Epidermal melanocyte (primary cell): ENCODE data around the gene DCP2.

Source experiments
- DNase-seq: peaks from one replicate; pipeline ENCODE4 v3.0.0; 2011; ENCODE audit warnings: low spot score; ENCODE audit not compliant: insufficient read length

DCP2 gene

DNA sequence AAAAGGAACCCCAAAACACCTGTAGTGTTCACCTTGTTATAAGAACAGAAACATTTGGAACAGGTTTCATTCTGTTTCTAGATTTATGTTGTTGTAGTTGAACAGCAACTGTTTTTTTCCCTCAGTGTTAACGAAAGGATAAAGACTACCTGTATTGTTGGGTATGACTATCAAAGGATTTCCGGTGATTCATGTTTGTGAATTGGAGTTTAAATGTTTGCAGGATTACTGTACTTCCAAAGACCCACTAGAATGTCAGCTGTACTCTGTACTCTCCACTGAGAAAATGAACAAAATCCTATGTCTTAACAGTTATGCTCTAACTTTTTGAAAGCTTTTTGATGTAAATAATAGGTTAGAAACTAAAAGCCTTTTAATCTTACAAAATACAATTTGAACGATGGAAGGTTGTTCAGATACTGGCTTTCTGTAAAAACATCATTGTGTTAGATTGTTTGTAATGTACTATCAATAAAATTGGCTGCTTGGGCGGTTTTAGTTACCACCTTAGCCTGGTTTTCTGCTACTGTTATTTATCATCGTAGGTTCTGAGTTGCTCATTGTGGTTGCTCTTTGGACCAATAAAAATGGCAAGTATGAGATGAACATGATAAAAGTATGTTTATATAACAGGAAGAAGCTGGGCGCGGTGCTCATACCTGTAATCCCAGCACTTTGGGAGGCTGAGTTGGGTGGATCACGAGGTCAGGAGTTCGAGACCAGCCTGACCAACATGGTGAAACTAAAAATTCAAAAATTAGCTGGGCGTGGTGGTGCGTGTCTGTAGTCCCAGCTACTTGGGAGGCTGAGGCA, 44.1 kb downstream of the DCP2 start:
- no peak for DNase-seq

DNA sequence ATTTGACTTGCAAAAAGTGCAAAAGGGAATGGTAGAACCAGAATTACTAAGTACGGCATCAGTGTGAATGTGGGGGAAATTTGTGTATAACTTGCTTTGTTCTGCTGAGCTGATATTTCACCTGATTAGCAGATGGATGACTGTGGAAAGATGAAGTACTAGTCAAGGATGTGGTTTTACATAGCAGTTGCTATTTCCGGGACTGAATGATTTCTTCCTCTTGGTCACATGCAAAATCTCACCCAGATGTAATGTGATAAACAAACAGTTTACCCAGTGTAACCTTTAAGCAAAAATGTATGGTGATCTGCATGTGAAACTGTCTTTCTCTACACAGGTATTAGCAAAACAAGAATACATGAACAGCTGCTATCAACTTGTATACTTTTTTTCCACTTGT, 46.1 kb downstream of the DCP2 start:
- DNase-seq: no peak

DNA sequence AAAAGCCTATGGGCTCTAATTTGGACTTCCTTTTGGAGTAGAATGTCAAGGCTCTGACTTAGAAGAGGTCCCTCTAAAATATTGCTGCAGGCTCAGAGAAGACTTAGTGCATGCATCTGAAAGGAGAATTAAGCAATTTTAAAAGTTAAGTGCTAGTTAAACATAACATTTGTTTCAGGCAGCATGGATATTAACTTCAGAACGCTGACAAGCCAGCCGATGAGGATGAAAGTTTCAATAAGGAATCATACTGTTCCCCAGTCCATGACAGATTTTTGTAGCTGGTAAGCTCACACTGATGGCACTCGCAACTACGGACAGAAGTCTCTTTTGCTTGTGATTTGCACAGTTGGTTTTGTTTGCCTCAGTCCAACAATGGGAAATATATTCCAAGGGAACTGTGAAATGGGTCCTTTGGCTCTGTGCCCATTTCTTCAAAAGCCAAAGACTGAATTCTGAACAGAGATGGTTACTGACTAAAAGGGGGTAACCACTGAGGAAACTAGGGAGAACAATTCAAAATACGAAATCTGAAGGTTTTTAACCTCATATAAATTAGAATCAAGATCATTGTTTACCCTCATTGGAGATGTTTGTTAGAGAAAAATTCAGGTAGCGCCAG, 47.6 kb downstream of the DCP2 start:
- DNase-seq: no peak

DNA sequence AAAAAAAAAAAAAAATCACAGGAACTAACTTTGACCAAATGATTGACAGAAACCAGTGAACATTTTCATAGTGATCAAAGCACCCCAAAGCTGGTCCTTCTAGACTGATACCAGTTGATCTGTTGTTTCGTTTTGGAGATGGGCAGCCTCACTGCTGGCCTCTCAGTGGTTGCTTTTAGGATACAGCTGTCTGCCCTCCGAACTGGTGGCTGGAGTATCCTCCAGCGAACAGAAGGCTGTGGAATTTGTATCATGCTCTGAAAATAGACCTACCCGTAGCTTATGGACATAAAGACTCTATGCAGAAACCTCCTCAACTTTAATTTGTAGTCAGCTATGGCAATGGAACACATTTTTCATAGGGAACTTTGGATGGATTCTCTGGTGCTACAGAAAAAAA, 49.0 kb downstream of the DCP2 start:
- no peak for DNase-seq

DNA sequence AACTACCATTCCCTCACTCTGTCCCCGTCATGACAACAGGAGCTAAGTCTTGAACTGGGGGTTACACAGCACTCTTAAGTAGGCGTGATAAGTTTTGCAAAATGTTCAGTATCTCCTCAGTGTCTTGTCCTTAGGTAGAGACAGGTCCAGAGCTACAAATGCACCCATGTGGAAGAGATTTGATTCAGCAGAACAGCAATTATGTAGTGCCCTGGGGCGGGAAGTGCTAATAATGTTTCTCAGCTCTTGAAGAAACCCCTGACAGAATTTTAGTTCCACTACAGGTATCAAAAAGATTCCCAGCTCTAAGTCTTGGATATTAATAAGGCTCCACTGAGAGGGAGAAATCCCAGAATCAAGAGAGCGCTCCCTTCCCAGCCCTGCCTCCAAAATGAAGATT, 49.6 kb downstream of the DCP2 start:
- DNase-seq: no peak

DNA sequence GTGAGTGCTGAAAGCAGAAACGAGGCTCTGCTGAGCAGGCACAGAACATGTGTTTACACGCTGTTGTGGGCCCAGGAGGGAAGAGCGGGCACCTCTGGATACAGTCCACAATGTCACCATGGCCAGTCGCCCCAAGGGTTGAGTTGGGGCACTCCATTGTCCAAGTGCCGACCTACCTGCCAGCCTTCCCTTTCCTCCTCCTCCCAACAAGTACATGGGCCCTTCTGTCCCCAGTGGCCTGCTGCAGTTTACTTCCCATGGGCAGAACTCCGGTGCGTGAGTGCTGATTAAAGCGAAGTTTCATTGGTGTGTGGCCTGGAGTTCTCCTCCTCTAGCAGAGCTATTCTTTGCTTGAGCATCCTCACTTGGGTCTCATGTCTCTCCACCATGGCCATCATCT, 50.4 kb downstream of the DCP2 start:
- DNase-seq: no peak

DNA sequence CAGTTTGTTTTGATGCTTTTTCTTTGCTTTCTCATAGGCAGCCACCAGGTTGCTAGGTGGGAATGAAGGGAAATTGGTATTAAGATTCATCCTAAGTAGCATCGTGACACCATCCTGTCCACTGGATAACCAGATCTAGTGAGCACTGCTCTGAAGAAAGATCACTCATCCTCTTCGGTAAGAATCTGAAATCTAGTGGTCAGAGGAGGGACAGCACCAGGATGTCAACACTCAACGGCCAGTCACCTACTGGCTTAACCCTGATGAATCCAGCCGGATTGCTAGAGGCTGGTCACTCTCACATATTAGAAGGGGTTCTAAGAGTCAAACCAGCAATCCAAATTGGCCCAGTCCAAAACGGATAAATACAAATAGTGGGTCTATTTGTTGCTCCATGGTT, 50.8 kb downstream of the DCP2 start:
- no peak for DNase-seq

DNA sequence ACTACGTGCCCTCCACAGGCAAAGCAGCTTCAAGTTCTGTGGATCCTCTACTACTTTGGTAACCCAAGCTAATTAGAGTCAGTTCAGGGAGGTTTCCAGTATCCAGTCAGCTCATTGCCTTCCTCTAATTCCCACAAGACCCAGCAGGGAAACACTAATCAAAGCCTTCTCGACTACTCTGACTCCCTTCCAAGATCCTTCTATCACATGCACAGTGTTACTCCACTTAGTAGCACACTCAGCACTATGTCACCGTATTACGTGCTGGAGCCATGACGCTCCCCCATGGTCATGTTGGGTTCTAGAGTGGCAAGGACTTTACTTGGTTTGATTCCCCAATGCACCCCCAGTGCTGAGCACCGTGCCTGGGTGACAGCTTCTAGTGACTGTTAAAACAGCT, 53.0 kb downstream of the DCP2 start:
- no peak for DNase-seq

DNA sequence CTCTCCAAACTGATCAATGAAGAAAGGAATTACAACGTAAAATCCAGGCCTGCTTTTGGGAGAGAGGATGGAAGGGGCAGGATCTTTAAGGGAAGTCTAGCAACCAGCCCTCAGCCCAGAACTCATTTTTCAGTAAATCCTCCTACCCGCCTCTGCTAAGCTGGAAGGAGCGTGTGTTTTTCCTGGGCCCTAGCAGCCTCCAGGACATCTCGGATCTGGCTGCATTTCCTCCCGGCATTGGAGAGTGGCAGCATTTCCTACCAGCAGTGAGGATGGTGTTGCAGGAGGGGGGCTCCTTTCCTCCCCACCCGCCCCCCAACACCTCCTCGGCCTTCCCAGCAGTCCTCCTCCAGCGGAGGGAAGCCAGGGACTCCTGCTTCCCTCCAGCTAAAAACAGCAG, 54.5 kb downstream of the DCP2 start:
- no peak for DNase-seq

DNA sequence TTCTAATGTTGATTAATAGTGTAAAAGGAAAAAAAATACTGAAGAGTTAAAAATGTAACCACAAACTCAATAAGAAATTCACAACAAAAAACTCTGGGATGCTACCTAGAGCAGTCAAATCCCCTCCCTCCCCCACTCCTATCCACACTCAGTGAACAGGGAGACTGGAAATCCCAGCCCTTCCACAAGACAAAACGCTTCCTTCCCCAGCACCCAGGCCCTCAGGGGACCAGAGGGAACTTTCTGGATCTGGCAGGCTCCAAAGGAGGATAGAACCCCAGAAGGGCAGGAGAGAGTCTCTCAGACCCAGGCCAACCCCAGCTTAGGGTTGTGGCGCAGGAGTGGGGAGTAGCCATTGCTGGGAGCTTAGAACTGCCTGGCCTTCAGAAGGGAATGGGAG, 55.0 kb downstream of the DCP2 start:
- DNase-seq: no peak

DNA sequence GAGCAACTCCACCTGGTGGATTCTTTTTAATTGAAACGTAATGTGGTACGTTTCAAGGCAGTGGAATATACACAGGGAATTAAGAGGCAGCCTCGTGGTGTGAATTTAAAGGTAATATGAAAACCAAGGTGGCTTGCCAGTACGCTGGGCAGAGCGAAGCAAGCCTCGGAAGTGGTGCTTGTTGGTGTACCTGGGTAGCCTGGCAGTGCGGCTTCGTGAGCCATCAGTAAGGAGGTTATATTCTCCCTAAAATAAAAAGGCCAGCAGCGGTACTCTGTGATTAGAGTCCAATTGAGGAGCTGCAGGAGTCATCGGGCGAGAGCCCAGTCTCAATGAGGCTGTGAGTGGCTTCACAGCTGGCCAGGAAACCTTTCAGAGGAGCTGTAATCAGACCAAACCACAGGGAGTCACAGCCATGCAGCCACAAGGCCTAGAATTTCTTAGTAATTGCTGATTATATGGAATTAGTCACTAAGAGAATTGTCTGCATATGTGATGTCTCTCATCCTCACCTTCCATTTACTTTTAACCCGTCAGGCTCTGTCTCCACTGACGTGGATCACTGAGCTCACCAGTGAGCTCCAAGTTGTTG, 57.7 kb downstream of the DCP2 start:
- no peak for DNase-seq

DNA sequence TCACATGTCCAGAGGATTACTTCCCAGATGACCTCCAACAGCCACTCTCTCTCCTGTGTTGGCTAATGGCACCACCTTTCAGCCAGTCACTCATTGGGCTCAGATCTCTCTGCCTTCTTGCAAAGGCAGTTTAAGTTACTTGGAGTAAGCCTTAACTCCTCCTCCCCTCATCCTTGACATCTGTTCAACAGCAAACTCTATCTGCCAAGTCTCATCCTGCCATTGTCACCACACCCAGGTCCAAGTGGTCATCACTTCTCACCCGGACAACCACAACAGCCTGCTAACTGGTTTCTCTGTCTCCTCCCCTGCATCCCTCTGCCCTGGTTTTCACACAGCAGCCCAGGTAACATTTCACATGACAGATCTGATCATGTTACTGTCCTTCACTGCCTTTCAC, 58.5 kb downstream of the DCP2 start:
- no peak for DNase-seq

DNA sequence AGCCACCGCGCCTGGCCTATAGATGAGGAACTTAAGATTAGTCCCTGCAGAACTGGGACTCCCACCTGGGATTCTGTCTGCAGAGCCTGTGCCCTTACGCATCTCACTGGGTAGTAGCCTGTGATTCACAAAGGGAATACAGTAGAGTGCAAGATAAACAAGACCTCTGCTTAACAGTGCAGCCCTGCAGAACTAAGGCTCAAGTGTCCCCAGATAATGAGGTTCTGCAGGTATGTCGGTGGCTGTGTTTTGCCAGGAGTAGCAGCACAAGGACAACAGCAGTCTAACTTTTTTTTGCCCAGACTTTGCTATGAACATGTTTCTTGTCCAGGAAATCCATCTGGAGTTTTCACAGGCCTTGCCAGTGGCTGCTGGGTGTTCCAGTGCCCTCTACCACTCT, 59.7 kb downstream of the DCP2 start:
- DNase-seq: no peak

DNA sequence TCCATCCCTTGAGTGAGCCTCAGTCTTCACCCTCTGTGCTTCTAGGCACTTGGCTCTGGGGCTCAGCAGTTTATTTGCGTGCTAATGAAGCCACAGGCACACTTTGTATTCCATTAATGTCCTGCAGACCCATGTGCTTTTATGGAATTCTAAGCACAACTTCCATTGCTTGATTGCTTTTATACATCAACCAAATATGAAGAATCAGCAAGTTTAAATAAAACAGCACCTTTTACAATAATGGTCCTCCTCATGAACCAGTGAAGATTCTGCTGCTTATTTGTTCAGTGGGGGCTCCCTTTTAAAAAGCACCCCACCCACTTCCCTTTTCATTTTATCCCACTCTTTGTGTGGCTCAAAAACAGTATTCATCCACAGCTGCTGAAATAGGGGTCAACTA, 60.2 kb downstream of the DCP2 start:
- DNase-seq: no peak

DNA sequence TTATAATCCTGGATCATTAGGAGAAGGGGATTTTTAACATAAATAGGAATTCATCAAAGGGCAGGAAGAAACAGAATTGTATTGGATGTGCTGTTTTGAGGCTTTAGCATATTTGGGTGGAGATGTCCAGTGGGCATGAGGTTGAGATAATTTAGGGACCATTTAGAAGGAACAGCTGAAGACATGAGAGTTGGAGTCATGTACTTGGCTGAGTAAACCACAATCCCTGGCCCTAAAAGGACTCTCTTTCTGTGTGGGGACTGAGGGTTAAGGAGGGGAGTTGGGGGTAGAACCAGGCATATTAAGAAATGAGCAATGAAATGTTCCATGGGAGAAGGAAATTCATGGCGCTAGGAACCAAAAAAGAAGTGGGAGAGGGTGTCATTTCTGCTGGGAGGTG, 61.5 kb downstream of the DCP2 start:
- no peak for DNase-seq

DNA sequence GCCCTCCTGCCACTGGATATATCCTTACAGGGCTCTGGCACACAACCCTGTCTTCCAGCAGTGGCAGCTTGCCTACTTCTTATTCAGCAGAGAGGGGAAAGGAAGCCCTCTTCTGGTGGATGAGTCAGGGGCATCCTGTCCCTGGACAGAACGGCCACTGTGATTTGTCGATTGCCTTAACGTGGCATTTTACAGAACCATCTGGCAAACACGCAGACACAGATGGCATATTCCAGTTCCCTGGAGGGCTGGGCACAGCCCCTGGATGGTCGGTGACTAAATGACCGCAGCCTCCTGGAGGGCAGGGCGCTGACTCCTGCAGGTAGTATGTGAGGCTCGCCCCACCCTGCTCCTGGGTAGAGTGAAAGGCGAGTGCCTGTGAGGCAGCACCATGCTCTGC, 62.1 kb downstream of the DCP2 start:
- DNase-seq: no peak

DNA sequence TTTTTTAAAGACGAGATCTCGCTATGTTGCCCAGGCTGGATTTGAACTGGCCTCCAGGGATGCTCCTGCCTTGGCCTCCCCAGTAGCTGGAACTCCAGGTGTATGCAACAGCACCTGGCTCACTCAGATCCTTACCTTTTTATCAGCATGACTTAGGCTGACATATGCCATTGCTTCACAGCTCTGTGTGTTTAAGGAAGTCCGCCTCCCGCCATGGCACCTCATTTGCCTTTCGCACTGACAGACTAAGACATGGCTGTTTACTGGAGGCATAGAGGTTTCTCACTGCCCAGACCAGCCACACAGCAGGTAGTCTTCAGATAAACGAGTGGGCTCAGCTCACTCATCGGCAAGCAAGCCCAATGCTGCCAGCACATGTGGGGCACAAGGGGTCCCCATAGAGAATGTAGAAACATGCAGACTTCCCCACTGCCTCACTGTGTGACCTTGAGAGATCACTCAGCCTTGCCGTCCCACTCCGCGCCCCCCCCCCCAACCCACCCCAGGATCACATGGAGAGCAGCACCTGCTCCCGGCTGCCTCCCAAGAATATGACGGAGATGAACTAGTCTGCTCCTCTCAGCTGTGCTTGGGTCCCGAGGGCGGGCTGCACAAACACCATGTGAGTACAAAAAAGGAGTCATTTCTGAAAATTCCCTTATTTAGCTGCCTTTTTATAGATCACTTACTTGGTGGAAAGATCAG, 62.8 kb downstream of the DCP2 start:
- no peak for DNase-seq

DNA sequence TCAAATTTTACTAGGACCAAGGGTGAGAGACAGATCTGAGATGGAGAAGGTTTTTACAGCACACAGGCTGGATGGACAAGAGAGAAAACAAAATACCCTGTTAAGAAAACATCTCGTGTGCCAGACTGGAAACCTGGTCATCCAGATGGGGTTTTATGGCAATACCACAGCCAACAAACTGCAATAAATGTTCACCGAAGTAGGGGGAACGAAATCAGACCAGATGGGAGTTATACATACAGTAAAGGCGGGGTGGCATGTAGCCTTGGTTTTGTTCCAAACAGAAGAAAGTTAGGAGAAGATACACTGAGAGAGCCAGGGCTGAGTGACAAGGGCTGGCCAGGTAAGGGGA, 63.3 kb downstream of the DCP2 start:
- DNase-seq: no peak

DNA sequence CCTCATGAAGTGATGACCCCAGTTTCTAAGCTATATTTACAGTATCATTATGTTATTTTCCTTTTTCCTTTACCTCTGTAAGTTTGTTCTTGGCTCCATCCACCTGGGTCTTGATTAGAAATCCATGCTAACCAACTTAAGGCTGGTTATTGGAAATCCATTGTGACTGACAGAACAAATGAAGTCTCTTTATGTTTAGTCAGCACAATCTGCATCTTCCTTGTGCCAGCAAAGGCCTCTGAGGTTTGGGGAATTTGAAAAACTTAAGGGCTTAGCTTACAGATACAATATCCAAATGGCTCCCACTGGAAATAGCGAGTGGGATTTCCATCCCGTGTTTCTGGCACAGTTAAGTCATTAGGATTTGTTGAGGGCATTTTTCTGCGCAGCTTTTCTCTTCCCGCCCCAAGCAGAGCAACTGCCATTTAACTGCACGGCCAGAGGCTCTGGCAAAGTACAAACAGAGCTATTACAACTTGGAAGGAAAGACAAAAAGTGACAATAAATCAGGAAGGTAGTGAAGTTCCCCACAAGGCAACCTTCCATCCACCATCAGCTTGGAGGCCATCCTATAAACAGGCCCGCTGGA, 64.2 kb downstream of the DCP2 start:
- DNase-seq: no peak

DNA sequence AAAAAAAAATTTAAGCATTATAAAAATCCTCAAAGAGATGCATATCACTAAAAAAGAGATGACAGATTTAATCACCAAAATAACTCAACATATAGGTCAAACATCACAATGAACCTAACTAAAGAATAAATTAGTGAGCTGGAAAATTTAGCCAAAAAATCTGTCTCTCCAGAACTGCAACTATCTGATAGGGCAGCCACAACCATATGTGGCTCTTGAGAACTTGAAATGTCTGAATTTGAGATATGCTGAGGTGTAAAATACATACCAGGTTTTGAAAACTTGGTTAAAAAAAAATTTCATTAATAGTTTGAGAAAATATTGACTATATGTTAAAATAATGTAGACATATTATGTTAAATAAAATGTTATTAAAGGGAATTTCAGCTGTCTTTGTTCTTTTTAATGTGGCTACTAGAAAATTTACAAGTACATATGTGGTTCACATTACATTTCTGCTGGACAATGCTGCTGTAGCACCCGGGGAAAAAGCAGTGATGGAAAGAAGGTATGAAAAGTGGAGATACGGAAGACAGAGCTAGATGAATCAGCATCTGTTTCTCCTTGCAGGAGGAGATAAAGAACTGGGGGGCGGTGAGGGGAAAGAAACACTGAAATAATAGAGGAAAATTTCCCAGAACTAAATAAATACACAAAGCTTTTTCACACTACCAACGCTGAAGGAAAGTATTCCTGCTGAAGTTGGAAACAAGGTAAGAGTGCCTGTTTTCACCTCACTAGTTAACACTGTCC, 66.1 kb downstream of the DCP2 start:
- DNase-seq: no peak

DNA sequence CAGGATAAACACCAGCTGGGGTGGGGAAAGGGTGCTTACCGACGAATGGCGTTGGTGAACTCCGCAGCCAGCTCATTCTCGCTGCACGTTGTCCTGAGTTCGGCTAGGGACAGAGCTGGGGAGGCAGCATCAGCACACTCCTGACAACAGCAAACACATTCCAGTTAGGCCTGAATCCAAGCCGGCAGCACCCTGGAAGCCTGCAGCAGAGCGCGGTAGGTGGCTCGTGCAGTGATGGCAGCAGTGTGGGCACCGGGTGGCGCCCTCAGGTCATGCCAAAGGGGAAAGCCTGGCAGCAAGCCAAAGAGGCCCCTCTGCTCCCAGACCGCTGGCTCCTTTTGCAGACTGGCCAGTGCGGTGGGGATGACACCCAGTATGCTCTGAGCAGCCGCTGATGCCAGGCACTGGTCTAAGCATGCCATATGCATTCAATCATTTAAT, 66.9 kb downstream of the DCP2 start:
- no peak for DNase-seq
